Ovary (tissue), 9 donors: ENCODE measurements around the gene OPCML. TPM values are rescaled to one million over a fixed set of nuclear protein-coding genes. Genes with fewer than 3 reads are reported as not detected.

Experiments used
- DNase-seq, 5 donors: peaks; one replicate each; pipeline ENCODE4 v3.0.0-alpha.2; 2019 to 2020
- H3K27ac ChIP-seq, 2 donors: fragments of 200-600 bp; one replicate each; pipeline versions ENCODE4 v1.5.1 to v1.8.0; 2019 to 2022
- H3K27me3 ChIP-seq: fragments of 200-600 bp; one replicate; pipeline ENCODE4 v1.8.0; 2022
- H3K36me3 ChIP-seq: fragments of 200-600 bp; sonication (generic); one replicate; pipeline ENCODE4 v1.5.1; 2019
- H3K4me1 ChIP-seq: one replicate; pipeline ENCODE4 v1.8.1; 2013; ENCODE audit warnings: mild to moderate bottlenecking, moderate library complexity; ENCODE audit not compliant: insufficient read depth
- H3K4me3 ChIP-seq: fragments of 200-600 bp; sonication (generic); one replicate; pipeline ENCODE4 v1.5.1; 2017
- H3K9me3 ChIP-seq, 2 donors: fragments of 200-600 bp in 1 of 2; sonication (generic) in 1 of 2; one replicate each; pipeline versions ENCODE4 v1.5.1 to v1.8.1; 2013 to 2019; ENCODE audit warnings: mild to moderate bottlenecking in 1 of 2, moderate library complexity in 1 of 2
- EP300 ChIP-seq: sonication (generic); formaldehyde crosslinking; IDR thresholded peaks from one replicate; pipeline ENCODE4 v1.6.1; 2017; ENCODE audit warnings: antibody characterized with exemption
- POLR2A ChIP-seq: fragments of 450-650 bp; IDR thresholded peaks from one replicate; pipeline ENCODE4 v1.6.1; 2017; ENCODE audit warnings: antibody characterized with exemption, mild to moderate bottlenecking, moderate library complexity
- WGBS, 3 donors: extraction: QIAGEN DNeasy Blood & Tissue Kit in 1 of 3; methylation state at CpG; one replicate each; pipeline versions ENCODE4 v1.1.5 to v1.1.7; 2013 to 2017; 5-methylcytosine and 5-hydroxymethylcytosine counted together
- intact Hi-C, 4 donors: fragments of 100-400 bp; cut with DNase I; formaldehyde crosslinking; loops; one replicate each; pipeline versions ENCODE4 v1.11.0 to v1.15.1; 2022 to 2023
- polyA plus RNA-seq, 2 donors: library from polyadenylated mRNA; stranded (reverse); fragments of 200-250 nt in 1 of 2; fragments of 350-450 nt in 1 of 2; fragmentation: Illumina TruSeq in 1 of 2; extraction: RNeasy Lipid Tissue Mini Kit (QIAGEN cat#74804) in 1 of 2; gene quantifications; one replicate each; pipeline ENCODE4 v1.2.3, GENCODE V29; 2013 to 2014
- total RNA-seq, 7 donors: library from RNA; depleted of rRNA in 2 of 7; stranded (reverse); fragments of >200 nt in 2 of 7; fragmentation: NEBNext Ultra II Directional in 3 of 7; extraction: Animal tissue kit (Norgen Biotek cat#: 25700) in 3 of 7; gene quantifications; one replicate each; pipeline versions ENCODE4 v1.1.0 to v1.2.4, GENCODE V29; 2016 to 2023
- TF ChIP-seq, protein P1 (sequence below), 3 donors: fragments of 450-650 bp in 2 of 3; fragments of 200-600 bp in 1 of 3; IDR thresholded peaks; one replicate each; pipeline versions ENCODE4 v1.5.1 to v1.8.0; 2016 to 2022; ENCODE audit warnings: antibody characterized with exemption in 3 of 3, mild to moderate bottlenecking in 1 of 3
- donor health status: DM: no; HTN: no; CAD: no; lungs with moderate emphysema.
- donor health status: DM: no; HTN: no; CAD: no.
- donor health status: Bipolar disorder and iron deficiency.
- donor health status: DM: yes; HTN: yes; CAD: no.
- donor health status: DM: no; HTN: no; CAD: no.
- donor health status: DM: yes; HTN: yes; CAD: no.

The OPCML gene
- total and polyA plus RNA-seq, 9 donors, result under 0.01 to 2.8 (median 0.32) TPM; not detected in 2

DNA sequence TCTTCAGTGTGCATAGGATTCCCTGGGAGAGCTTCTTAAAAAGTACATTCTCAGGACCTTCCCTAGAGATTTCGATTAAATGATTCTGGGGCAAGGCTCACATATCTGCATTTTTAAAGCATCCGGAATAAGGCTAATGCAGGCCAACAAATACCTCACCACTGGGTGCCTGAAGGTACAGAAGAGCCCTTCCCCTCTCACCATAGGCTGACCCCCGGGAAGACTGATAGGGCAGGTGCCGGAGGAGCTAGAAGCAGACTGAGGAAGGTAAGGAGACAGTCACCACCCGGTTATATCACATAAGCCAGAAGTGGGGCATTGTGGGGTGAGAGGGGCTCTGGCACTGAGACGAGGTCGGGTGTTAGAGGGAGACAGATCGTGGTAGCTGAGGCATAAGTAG lies 1102.6 kb downstream of the OPCML start:
- 85 to 92% (median 86%) methylated on average over 8 of the region's 8 CpGs for WGBS, 3 donors
- Histone ChIP-seq H3K4me3 (no peak overlapping the region), H3K4me1 (no peaks in the 10 kb centered on the region), H3K36me3 (no peaks in the 10 kb centered on the region), H3K27me3 (no peaks in the 10 kb centered on the region), H3K27ac (no peak overlapping the region), H3K9me3 (no peaks in the 10 kb centered on the region)
- TF ChIP-seq POLR2A (no peak), EP300 (no peak)
- TF ChIP-seq, protein P1, sequence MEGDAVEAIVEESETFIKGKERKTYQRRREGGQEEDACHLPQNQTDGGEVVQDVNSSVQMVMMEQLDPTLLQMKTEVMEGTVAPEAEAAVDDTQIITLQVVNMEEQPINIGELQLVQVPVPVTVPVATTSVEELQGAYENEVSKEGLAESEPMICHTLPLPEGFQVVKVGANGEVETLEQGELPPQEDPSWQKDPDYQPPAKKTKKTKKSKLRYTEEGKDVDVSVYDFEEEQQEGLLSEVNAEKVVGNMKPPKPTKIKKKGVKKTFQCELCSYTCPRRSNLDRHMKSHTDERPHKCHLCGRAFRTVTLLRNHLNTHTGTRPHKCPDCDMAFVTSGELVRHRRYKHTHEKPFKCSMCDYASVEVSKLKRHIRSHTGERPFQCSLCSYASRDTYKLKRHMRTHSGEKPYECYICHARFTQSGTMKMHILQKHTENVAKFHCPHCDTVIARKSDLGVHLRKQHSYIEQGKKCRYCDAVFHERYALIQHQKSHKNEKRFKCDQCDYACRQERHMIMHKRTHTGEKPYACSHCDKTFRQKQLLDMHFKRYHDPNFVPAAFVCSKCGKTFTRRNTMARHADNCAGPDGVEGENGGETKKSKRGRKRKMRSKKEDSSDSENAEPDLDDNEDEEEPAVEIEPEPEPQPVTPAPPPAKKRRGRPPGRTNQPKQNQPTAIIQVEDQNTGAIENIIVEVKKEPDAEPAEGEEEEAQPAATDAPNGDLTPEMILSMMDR (IDR thresholded peaks at IDR 0.05), result no peak
- intact Hi-C loops, result no loop called here
- no peak for DNase-seq

DNA sequence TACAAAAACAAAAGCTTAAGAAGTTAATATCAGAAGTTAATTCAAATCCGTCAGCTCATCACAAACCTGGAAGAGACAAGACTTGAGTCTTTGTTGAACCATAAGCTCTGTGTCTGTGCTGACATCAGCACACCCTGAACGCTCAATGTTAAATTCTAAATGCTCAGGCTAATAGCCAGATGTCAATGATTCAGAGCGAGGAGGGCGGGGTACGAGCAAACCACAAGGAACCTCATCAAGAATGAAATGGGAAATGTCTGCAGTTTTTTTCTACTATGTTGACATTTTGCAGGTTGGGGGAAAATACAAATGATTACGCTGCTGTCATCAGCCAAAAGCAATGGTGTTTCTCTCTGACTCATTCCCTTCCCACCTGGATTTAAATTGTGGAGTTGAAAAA lies 1104.7 kb downstream of the OPCML start:
- Histone ChIP-seq H3K9me3 (no peaks in the 10 kb centered on the region), H3K4me3 (no peak overlapping the region), H3K27me3 (no peaks in the 10 kb centered on the region), H3K27ac (no peak overlapping the region), H3K4me1 (no peaks in the 10 kb centered on the region), H3K36me3 (no peaks in the 10 kb centered on the region)
- 29 to 52% (median 32%) methylated on average over 6 of the region's 6 CpGs for WGBS, 3 donors
- DNase-seq, result no peak
- TF ChIP-seq POLR2A (no peak), EP300 (no peak)
- TF ChIP-seq, protein P1 (IDR thresholded peaks at IDR 0.05), result no peak
- intact Hi-C loops, result no loop called here

DNA sequence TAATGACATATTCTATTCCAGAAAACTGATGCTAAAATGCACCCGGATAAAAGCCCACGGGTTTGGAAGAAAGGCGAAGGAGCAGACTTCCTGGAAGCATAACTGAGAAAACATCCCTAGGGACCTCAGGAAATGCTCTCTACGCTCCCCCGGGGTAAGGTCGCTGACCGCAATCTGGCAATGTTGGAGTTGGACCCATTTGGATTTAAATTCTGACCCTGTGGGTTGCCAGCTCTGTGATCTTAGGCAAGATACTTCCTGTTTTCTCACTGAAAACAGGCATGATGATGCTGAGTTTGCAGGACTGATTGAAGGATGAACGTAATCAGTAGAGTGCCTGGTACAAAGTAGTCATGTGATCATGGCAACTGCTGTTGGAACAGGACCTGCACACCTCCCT lies 1107.9 kb downstream of the OPCML start:
- Histone ChIP-seq H3K9me3 (no peaks in the 10 kb centered on the region), H3K27ac (no peak overlapping the region), H3K27me3 (no peaks in the 10 kb centered on the region), H3K4me1 (no peaks in the 10 kb centered on the region), H3K4me3 (no peak overlapping the region), H3K36me3 (no peaks in the 10 kb centered on the region)
- intact Hi-C loops, result no loop called here
- peak in 1 of 5 donors; percentile 17 for DNase-seq
- TF ChIP-seq POLR2A (no peak), EP300 (no peak)
- TF ChIP-seq, protein P1 (IDR thresholded peaks at IDR 0.05), result no peak
- WGBS, 3 donors, result 71 to 78% (median 78%) methylated on average over 8 of the region's 8 CpGs

DNA sequence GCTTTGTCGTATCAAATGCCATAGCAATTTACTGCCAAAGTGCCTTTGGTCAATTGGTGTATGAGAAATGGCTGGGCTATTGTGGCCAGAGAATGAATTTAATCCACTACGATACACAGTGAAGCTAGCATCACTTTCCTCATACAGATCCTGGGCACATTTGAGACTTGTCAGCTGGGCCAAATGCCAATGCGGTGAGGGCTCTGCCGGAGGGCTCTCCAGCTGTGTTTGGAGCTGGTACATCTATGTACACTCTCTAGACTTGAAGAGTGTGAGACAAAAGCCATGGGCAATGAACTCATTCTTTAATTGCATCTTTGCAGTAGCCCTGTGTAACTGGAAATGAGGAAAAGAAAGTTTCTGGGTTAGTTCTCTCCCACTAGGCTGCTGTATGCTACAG lies 1109.0 kb downstream of the OPCML start:
- Histone ChIP-seq H3K4me1 (no peaks in the 10 kb centered on the region), H3K27ac (no peak overlapping the region), H3K4me3 (no peak overlapping the region), H3K36me3 (no peaks in the 10 kb centered on the region), H3K27me3 (no peaks in the 10 kb centered on the region), H3K9me3 (no peaks in the 10 kb centered on the region)
- TF ChIP-seq EP300 (no peak), POLR2A (no peak)
- TF ChIP-seq, protein P1 (IDR thresholded peaks at IDR 0.05), result no peak
- no peak for DNase-seq
- intact Hi-C loops, result no loop called here
- WGBS, 3 donors, result 90 to 94% (median 93%) methylated on average over 4 of the region's 4 CpGs

- WGBS, 3 donors, result 86 to 90% (median 88%) methylated on average over 5 of the region's 5 CpGs
- intact Hi-C loops, result no loop called here
- DNase-seq, result no peak
- Histone ChIP-seq H3K27ac (no peak overlapping the region), H3K9me3 (no peaks in the 10 kb centered on the region), H3K4me1 (no peaks in the 10 kb centered on the region), H3K27me3 (no peaks in the 10 kb centered on the region), H3K4me3 (no peak overlapping the region), H3K36me3 (no peaks in the 10 kb centered on the region)
- no peak for TF ChIP-seq POLR2A
- no peak for TF ChIP-seq EP300
- TF ChIP-seq, protein P1 (IDR thresholded peaks at IDR 0.05), result no peak
Observed at GRCh38 chr11:132422722-132423121, 1109.6 kb downstream of the OPCML start.
